ENCODE measurements around the gene CASD1.

- TF ChIP-seq POLR2AphosphoS5 (IDR thresholded peaks at IDR 0.05; ENCODE audit: low read depth, low read length) (no peak), POLR2A (IDR thresholded peaks at IDR 0.05; ENCODE audit: low read depth, low read length) (no peak), TAF1 (IDR thresholded peaks at IDR 0.05; ENCODE audit: borderline replicate concordance, low read depth, low read length) (no peak)
Measured at GRCh38 chr7:94559972-94560371, 50.4 kb downstream of the CASD1 start.

Data from GM12892 (cell line).